ENCODE measurements around the gene SNX5. TPM values are rescaled to one million over a fixed set of nuclear protein-coding genes. Genes with fewer than 3 reads are reported as not detected.

SNX5 gene
- total RNA-seq, 2 experiments from 2014 or later, result 204 to 274 TPM

GRCh38 chr20:17944854-17945474 is 23.6 kb downstream of the SNX5 start:
- POLR2A ChIA-PET, result interaction anchor here (2.0 to 3.6 kb wide), 3 partner anchors 11 to 25 kb away, joined by 7 to 16 read pairs (median 12); partner anchors contain the start of genes MGME1 and SNX5
- Histone ChIP-seq H3K4me2 (ENCODE audit: low read length) (no peak overlapping the region), H3K9me3 (ENCODE audit: low read length) (no peaks in the 10 kb centered on the region), H3K79me2 (ENCODE audit: insufficient read depth, low read depth, low read length) (peaks cover 61% of the 10 kb centered on the region), H2AFZ (ENCODE audit: low read length) (no peak overlapping the region), H3K36me3 (ENCODE audit: insufficient read depth, low read length) (peaks cover 99% of the 10 kb centered on the region), H4K20me1 (ENCODE audit: insufficient read depth, low read length) (peaks cover 82% of the 10 kb centered on the region), H3K4me1 (ENCODE audit: insufficient read depth, low read length, poor library complexity, severe bottlenecking) (peaks cover 97% of the 10 kb centered on the region), H3K4me3 (ENCODE audit: low read depth, low read length, poor library complexity, severe bottlenecking) (no peak overlapping the region), H3K27ac (ENCODE audit: low read depth, low read length, poor library complexity, severe bottlenecking) (peak overlapping the region; percentile 23), H3K9me2 (ENCODE audit: insufficient read depth, low read length) (no peaks in the 10 kb centered on the region)
- no TSS peak for BruUV-seq (replicated peaks)
- intact Hi-C loops (cut with micrococcal nuclease; ENCODE audit: unreplicated experiment), result loop anchor here (5.0 kb wide), 1 partner anchor 88 kb away; no protein-coding TSS in a partner anchor
- no peak for TF ChIP-seq EZH2phosphoT487 (IDR thresholded peaks at IDR 0.05; ENCODE audit: borderline replicate concordance, low read depth, low read length)
- no peak for TF ChIP-seq CTCF (conservative IDR thresholded peaks at IDR 0.05; ENCODE audit: low read length)
- CTCF ChIA-PET (ENCODE audit: unreplicated experiment), result no interaction called here
- DNase-seq (ENCODE audit: low spot score), result no peak

GRCh38 chr20:17943343-17943742 is 25.3 kb downstream of the SNX5 start:
- Histone ChIP-seq H3K9me2 (ENCODE audit: insufficient read depth, low read length) (no peaks in the 10 kb centered on the region), H3K4me1 (ENCODE audit: insufficient read depth, low read length, poor library complexity, severe bottlenecking) (peaks cover 94% of the 10 kb centered on the region), H3K9me3 (ENCODE audit: low read length) (no peaks in the 10 kb centered on the region), H4K20me1 (ENCODE audit: insufficient read depth, low read length) (peaks cover 67% of the 10 kb centered on the region), H3K79me2 (ENCODE audit: insufficient read depth, low read depth, low read length) (peaks cover 45% of the 10 kb centered on the region; the same call in 1 of the 2 replicates), H3K36me3 (ENCODE audit: insufficient read depth, low read length) (peaks cover 87% of the 10 kb centered on the region), H3K4me2 (ENCODE audit: low read length) (peak overlapping the region; percentile 66), H3K4me3 (ENCODE audit: low read depth, low read length, poor library complexity, severe bottlenecking) (peak overlapping the region; percentile 23), H2AFZ (ENCODE audit: low read length) (no peak overlapping the region), H3K27ac (ENCODE audit: low read depth, low read length, poor library complexity, severe bottlenecking) (peak overlapping the region; percentile 65)
- DNase-seq (ENCODE audit: low spot score), result peak; percentile 73
- TF ChIP-seq CTCF (conservative IDR thresholded peaks at IDR 0.05; ENCODE audit: low read length) (no peak), EZH2phosphoT487 (IDR thresholded peaks at IDR 0.05; ENCODE audit: borderline replicate concordance, low read depth, low read length) (no peak)
- POLR2A ChIA-PET, result interaction anchor here (0.8 to 3.6 kb wide), 4 partner anchors 13 to 27 kb away, joined by 4 to 16 read pairs (median 8); partner anchors contain the start of genes MGME1 and SNX5
- intact Hi-C loops (cut with micrococcal nuclease; ENCODE audit: unreplicated experiment), result loop anchor here (5.0 kb wide), 1 partner anchor 86 kb away; no protein-coding TSS in a partner anchor
- no TSS peak for BruUV-seq (replicated peaks)
- CTCF ChIA-PET (ENCODE audit: unreplicated experiment), result no interaction called here

GRCh38 chr20:17941826-17942196 is 26.8 kb downstream of the SNX5 start:
- Histone ChIP-seq H3K79me2 (ENCODE audit: insufficient read depth, low read depth, low read length) (peaks cover 32% of the 10 kb centered on the region; the same call in 1 of the 2 replicates), H3K27ac (ENCODE audit: low read depth, low read length, poor library complexity, severe bottlenecking) (no peak overlapping the region), H3K4me1 (ENCODE audit: insufficient read depth, low read length, poor library complexity, severe bottlenecking) (peaks cover 79% of the 10 kb centered on the region), H3K9me2 (ENCODE audit: insufficient read depth, low read length) (no peaks in the 10 kb centered on the region), H2AFZ (ENCODE audit: low read length) (no peak overlapping the region), H4K20me1 (ENCODE audit: insufficient read depth, low read length) (peaks cover 52% of the 10 kb centered on the region), H3K4me2 (ENCODE audit: low read length) (no peak overlapping the region), H3K4me3 (ENCODE audit: low read depth, low read length, poor library complexity, severe bottlenecking) (no peak overlapping the region), H3K36me3 (ENCODE audit: insufficient read depth, low read length) (peaks cover 71% of the 10 kb centered on the region), H3K9me3 (ENCODE audit: low read length) (no peaks in the 10 kb centered on the region)
- no TSS peak for BruUV-seq (replicated peaks)
- ChIA-PET CTCF (ENCODE audit: unreplicated experiment) (no interaction called here), POLR2A (interaction anchor here (1.2 to 1.6 kb wide), 2 partner anchors 17 to 21 kb away, joined by 3 to 4 read pairs; no protein-coding TSS in a partner anchor)
- TF ChIP-seq EZH2phosphoT487 (IDR thresholded peaks at IDR 0.05; ENCODE audit: borderline replicate concordance, low read depth, low read length) (no peak), CTCF (conservative IDR thresholded peaks at IDR 0.05; ENCODE audit: low read length) (no peak)
- no peak for DNase-seq (ENCODE audit: low spot score)
- intact Hi-C loops (cut with micrococcal nuclease; ENCODE audit: unreplicated experiment), result loop anchor here (5.0 kb wide), 1 partner anchor 85 kb away; no protein-coding TSS in a partner anchor

Data from OCI-LY7 (cell line).